Measurements from ENCODE around the gene MOK.

DNA sequence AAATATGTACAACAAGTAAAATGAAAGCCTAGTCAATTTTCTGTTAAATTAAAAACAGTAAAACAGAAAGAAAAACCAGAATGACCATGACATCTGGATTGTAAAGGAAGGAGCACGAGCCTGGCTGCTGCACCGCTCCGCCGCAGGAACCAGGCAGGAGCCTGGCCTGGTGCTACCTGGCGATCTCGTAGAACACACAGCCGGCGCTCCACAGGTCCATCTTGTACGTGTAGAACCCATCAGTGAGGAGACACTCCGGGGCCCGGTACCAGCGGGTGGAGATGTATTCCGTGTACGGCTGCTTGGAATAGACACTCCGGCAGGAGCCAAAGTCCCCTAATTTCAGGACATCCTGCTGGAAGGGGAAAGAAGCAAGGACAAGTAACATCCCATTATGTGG is 54.3 kb downstream of the MOK start:
- TF ChIP-seq, protein P1, sequence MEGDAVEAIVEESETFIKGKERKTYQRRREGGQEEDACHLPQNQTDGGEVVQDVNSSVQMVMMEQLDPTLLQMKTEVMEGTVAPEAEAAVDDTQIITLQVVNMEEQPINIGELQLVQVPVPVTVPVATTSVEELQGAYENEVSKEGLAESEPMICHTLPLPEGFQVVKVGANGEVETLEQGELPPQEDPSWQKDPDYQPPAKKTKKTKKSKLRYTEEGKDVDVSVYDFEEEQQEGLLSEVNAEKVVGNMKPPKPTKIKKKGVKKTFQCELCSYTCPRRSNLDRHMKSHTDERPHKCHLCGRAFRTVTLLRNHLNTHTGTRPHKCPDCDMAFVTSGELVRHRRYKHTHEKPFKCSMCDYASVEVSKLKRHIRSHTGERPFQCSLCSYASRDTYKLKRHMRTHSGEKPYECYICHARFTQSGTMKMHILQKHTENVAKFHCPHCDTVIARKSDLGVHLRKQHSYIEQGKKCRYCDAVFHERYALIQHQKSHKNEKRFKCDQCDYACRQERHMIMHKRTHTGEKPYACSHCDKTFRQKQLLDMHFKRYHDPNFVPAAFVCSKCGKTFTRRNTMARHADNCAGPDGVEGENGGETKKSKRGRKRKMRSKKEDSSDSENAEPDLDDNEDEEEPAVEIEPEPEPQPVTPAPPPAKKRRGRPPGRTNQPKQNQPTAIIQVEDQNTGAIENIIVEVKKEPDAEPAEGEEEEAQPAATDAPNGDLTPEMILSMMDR (IDR thresholded peaks at IDR 0.05): no peak
- no peak for TF ChIP-seq POLR2AphosphoS5 (IDR thresholded peaks at IDR 0.05)
- TF ChIP-seq EP300 (IDR thresholded peaks at IDR 0.05): no peak
